PC-3 (cell line): ENCODE measurements around the gene PRSS56. TPM values are rescaled to one million over a fixed set of nuclear protein-coding genes. Genes with fewer than 3 reads are reported as not detected.

Experiments used
- ATAC-seq: fragments of 200-7000 bp; cut with Tn5 transposase; 2 replicates; pipeline ENCODE4 v1.9.1; 2020; ENCODE audit warnings: mild to moderate bottlenecking, moderate library complexity
- BruUV-seq: library from RNA; stranded (reverse); fragments of 400-500 nt; replicated peaks from 2 replicates; lab custom pipeline; 2021; lab: Mats Ljungman, UMichigan
- CTCF ChIA-PET: fragments of 300-600 bp; sonication (Branson Sonifier 250); formaldehyde crosslinking; loops from one replicate; lab custom pipeline; 2022; ENCODE audit warnings: antibody characterized with exemption; lab: Charles Lee
- POLR2A ChIA-PET: fragments of 300-600 bp; sonication (Branson Sonifier 250); formaldehyde crosslinking; loops from one replicate; lab custom pipeline; 2022; ENCODE audit warnings: antibody characterized with exemption; ENCODE audit not compliant: unreplicated experiment; lab: Charles Lee
- DNase-seq: peaks from one replicate; pipeline ENCODE4 v3.0.0-alpha.2; 2015
- H2AFZ ChIP-seq: fragments of 300-600 bp; sonication (generic); 2 replicates; pipeline ENCODE4 v1.6.0; 2016; ENCODE audit warnings: antibody characterized with exemption, low read length
- H3F3A ChIP-seq: fragments of 300-600 bp; sonication (generic); one replicate; pipeline ENCODE4 v1.6.0; 2017; ENCODE audit warnings: antibody characterized with exemption, low read length, control low read depth, mild to moderate bottlenecking; ENCODE audit not compliant: unreplicated experiment
- H3K27ac ChIP-seq: fragments of 300-600 bp; sonication (generic); 2 replicates; pipeline ENCODE4 v1.5.1; 2016; ENCODE audit warnings: mild to moderate bottlenecking, low read length
- H3K27me3 ChIP-seq: fragments of 300-600 bp; sonication (generic); 2 replicates; pipeline ENCODE4 v1.6.1; 2016; ENCODE audit warnings: low read length, mixed read lengths
- H3K36me3 ChIP-seq: fragments of 300-600 bp; sonication (generic); 2 replicates; pipeline ENCODE4 v1.6.1; 2016; ENCODE audit warnings: low read depth, mixed run types, low read length, mixed read lengths
- H3K4me1 ChIP-seq: fragments of 300-600 bp; sonication (generic); 2 replicates; pipeline ENCODE4 v1.5.1; 2016; ENCODE audit warnings: low read length; ENCODE audit not compliant: insufficient read depth
- H3K4me2 ChIP-seq: fragments of 300-600 bp; sonication (generic); 2 replicates; pipeline ENCODE4 v1.6.0; 2016; ENCODE audit warnings: low read length
- H3K4me3 ChIP-seq: fragments of 300-600 bp; sonication (generic); 2 replicates; pipeline ENCODE4 v1.5.1; 2016; ENCODE audit warnings: mild to moderate bottlenecking, low read length, mixed read lengths
- H3K79me2 ChIP-seq: fragments of 300-600 bp; sonication (generic); 2 replicates; pipeline ENCODE4 v1.6.1; 2017; ENCODE audit warnings: low read length, mixed read lengths
- H3K9ac ChIP-seq: fragments of 300-600 bp; sonication (generic); 2 replicates; pipeline ENCODE4 v1.6.0; 2016; ENCODE audit warnings: mild to moderate bottlenecking, low read length
- H3K9me2 ChIP-seq: fragments of 300-600 bp; sonication (generic); replicated peaks from 2 replicates; pipeline ENCODE4 v1.6.1; 2016; ENCODE audit warnings: mixed run types, low read length, mixed read lengths
- H3K9me3 ChIP-seq: fragments of 300-600 bp; sonication (generic); 2 replicates; pipeline ENCODE4 v1.6.1; 2016; ENCODE audit warnings: low read length, mixed read lengths
- H4K20me1 ChIP-seq: fragments of 300-600 bp; sonication (generic); 2 replicates; pipeline ENCODE4 v1.6.1; 2016; ENCODE audit warnings: low read length, mixed read lengths
- CTCF ChIP-seq: fragments of 300-600 bp; sonication (generic); conservative IDR thresholded peaks from 2 replicates; pipeline ENCODE4 v1.5.1; 2017; ENCODE audit warnings: antibody characterized with exemption, low read depth, mild to moderate bottlenecking, low read length
- EZH2 ChIP-seq: fragments of 300-600 bp; sonication (generic); IDR thresholded peaks from one replicate; pipeline ENCODE4 v1.6.1; 2017; ENCODE audit warnings: antibody characterized with exemption, mild to moderate bottlenecking, low read length; ENCODE audit not compliant: unreplicated experiment
- EZH2phosphoT487 ChIP-seq: fragments of 300-600 bp; sonication (generic); IDR thresholded peaks from 2 replicates; pipeline ENCODE4 v1.6.1; 2018; ENCODE audit warnings: mild to moderate bottlenecking, antibody characterized with exemption, low read length, borderline replicate concordance
- intact Hi-C: fragments of 100-400 bp; cut with micrococcal nuclease; formaldehyde crosslinking; loops from 2 replicates; pipeline ENCODE4 v1.9.0; 2023
- total RNA-seq: library from RNA; depleted of rRNA; stranded (reverse); fragments of >200 nt; gene quantifications from 2 replicates; pipeline ENCODE4 v1.2.3, GENCODE V29; 2014

Gene PRSS56
- total RNA-seq, 1 experiment from 2014 or later, result not detected

- Histone ChIP-seq H3K27ac (no peak overlapping the region), H3K4me2 (no peak overlapping the region), H3K9ac (no peak overlapping the region), H2AFZ (no peak overlapping the region), H3K27me3 (no peaks in the 10 kb centered on the region), H3K4me3 (no peak overlapping the region), H3K79me2 (no peaks in the 10 kb centered on the region), H3K36me3 (no peaks in the 10 kb centered on the region), H3K9me2 (no peaks in the 10 kb centered on the region), H3K4me1 (no peaks in the 10 kb centered on the region), H3K9me3 (no peaks in the 10 kb centered on the region), H4K20me1 (no peaks in the 10 kb centered on the region), H3F3A (no peaks in the 10 kb centered on the region)
- BruUV-seq, result no TSS peak
- no peak for TF ChIP-seq EZH2phosphoT487
- no peak for TF ChIP-seq EZH2
- no peak for TF ChIP-seq CTCF
- CTCF ChIA-PET, result no interaction called here
- DNase-seq (no peak), ATAC-seq (no peak)
- intact Hi-C loops, result no loop called here
- POLR2A ChIA-PET, result no interaction called here
Measured at GRCh38 chr2:232482301-232483238, 37.6 kb upstream of the PRSS56 start.

DNA sequence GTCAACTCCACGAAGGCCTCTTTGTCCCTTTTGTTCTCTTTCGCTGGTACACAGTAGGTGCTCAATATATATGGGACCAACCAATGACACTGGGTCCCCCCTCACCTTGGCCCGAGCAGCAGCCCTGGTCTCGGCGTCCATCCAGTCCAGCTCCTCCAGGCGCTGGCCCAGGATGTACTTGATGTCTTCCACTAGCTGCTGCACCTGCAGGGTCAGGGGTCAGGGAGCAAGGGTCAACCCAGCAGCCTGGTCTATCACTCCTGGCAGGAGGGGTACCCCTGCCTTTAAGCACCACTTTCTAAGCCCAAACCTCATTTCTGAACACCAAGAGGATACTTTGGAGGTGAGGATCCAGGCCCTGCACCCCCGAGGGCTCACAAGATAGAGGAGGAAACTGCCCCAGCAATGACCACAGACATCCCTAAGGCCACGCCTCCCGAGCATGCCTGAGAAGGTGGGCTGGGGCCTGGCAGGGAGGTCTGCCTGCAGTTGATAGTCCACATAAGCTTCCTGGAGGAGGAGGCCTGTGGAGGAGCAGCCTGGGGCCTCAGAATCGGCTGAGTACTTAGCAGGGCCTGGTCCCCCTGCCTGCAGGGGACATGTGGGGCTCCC, 36.8 kb upstream of the PRSS56 start:
- TF ChIP-seq EZH2 (no peak), EZH2phosphoT487 (no peak), CTCF (no peak)
- no peaks in the 10 kb centered on the region for H3F3A ChIP-seq
- H3K79me2 ChIP-seq, result no peaks in the 10 kb centered on the region
- H3K36me3 ChIP-seq, result no peaks in the 10 kb centered on the region
- DNase-seq (no peak), ATAC-seq (no peak)
- no peak overlapping the region for H3K4me3 ChIP-seq
- no peak overlapping the region for H2AFZ ChIP-seq
- intact Hi-C loops, result no loop called here
- no peaks in the 10 kb centered on the region for H3K4me1 ChIP-seq
- no peak overlapping the region for H3K9ac ChIP-seq
- no TSS peak for BruUV-seq
- H3K27me3 ChIP-seq, result no peaks in the 10 kb centered on the region
- H3K9me3 ChIP-seq, result no peaks in the 10 kb centered on the region
- no peaks in the 10 kb centered on the region for H4K20me1 ChIP-seq
- H3K27ac ChIP-seq, result no peak overlapping the region
- H3K9me2 ChIP-seq, result no peaks in the 10 kb centered on the region
- H3K4me2 ChIP-seq, result no peak overlapping the region
- CTCF ChIA-PET, result no interaction called here
- POLR2A ChIA-PET, result no interaction called here
